ENCODE results near the gene FLRT2. TPM values are rescaled to one million over a fixed set of nuclear protein-coding genes. Genes with fewer than 3 reads are reported as not detected.

Gene FLRT2
- total RNA-seq, 4 donors from 2014 or later = 2.1 to 72.4 (median 9.6) TPM

DNA sequence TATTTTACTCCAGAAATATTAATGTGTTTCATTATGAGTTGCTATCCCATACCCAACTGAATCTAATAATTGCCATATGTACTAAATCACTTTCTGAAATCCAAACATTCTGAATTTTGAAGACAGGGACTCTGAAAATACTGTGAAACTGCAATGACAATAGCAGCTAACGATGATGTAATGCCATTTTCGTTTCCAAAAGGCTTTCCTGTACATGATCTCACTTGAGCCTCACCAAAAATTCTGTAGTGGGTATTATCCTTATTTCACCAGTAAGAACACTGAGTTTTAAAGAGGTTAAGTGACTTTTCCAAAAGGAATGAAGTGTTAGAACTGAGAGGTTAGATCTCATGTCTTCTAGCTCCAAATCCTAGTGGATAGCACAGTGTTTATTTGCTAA is 133.3 kb downstream of the FLRT2 start:
- H3K4me3 ChIP-seq = no peak overlapping the region
- no peaks in the 10 kb centered on the region for H3K36me3 ChIP-seq
- H3K4me1 ChIP-seq = no peaks in the 10 kb centered on the region
- H3K27me3 ChIP-seq = no peaks in the 10 kb centered on the region
- TF ChIP-seq, protein P1, sequence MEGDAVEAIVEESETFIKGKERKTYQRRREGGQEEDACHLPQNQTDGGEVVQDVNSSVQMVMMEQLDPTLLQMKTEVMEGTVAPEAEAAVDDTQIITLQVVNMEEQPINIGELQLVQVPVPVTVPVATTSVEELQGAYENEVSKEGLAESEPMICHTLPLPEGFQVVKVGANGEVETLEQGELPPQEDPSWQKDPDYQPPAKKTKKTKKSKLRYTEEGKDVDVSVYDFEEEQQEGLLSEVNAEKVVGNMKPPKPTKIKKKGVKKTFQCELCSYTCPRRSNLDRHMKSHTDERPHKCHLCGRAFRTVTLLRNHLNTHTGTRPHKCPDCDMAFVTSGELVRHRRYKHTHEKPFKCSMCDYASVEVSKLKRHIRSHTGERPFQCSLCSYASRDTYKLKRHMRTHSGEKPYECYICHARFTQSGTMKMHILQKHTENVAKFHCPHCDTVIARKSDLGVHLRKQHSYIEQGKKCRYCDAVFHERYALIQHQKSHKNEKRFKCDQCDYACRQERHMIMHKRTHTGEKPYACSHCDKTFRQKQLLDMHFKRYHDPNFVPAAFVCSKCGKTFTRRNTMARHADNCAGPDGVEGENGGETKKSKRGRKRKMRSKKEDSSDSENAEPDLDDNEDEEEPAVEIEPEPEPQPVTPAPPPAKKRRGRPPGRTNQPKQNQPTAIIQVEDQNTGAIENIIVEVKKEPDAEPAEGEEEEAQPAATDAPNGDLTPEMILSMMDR (IDR thresholded peaks at IDR 0.05) = no peak
- TF ChIP-seq POLR2A (IDR thresholded peaks at IDR 0.05) = no peak
- H3K9me3 ChIP-seq = no peaks in the 10 kb centered on the region
- no peak overlapping the region for H3K27ac ChIP-seq
- no peak for DNase-seq
- intact Hi-C loops (cut with DNase I; ENCODE audit: low total_unique reads) = no loop called here

- no peaks in the 10 kb centered on the region for H3K36me3 ChIP-seq
- no peaks in the 10 kb centered on the region for H3K27me3 ChIP-seq
- no peak overlapping the region for H3K4me3 ChIP-seq
- no peak overlapping the region for H3K27ac ChIP-seq
- H3K9me3 ChIP-seq = no peaks in the 10 kb centered on the region
- intact Hi-C loops (cut with DNase I; ENCODE audit: low total_unique reads) = no loop called here
- DNase-seq = no peak
- TF ChIP-seq, protein P1 (IDR thresholded peaks at IDR 0.05) = no peak
- TF ChIP-seq POLR2A (IDR thresholded peaks at IDR 0.05) = no peak
- H3K4me1 ChIP-seq = no peaks in the 10 kb centered on the region
Measured at GRCh38 chr14:85663667-85664066, 133.7 kb downstream of the FLRT2 start.

DNA sequence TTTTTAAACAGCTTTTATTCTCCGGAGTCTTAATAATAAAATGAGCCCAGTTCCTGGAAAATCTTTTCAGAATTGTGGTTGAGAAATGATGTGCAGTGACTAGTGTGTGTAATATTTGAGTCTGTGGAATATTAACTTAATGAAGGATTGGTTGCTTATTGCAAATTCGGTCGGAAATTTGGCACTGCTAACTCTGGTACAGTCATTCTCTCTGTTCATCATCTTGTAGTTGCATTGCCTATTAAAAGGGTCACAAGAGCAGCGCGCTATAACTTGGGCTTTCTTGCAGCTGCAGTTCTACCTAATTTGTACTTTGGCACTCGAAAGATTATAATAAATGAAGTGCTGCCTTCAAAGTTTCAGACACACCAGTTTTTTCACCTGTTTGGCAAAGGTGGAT is 146.0 kb downstream of the FLRT2 start:
- TF ChIP-seq POLR2A (IDR thresholded peaks at IDR 0.05) = no peak
- TF ChIP-seq, protein P1 (IDR thresholded peaks at IDR 0.05) = no peak
- intact Hi-C loops (cut with DNase I; ENCODE audit: low total_unique reads) = no loop called here

GRCh38 chr14:85686908-85687307 is 157.0 kb downstream of the FLRT2 start:
- Histone ChIP-seq H3K27me3 (no peaks in the 10 kb centered on the region), H3K36me3 (no peaks in the 10 kb centered on the region), H3K27ac (no peak overlapping the region), H3K4me1 (no peaks in the 10 kb centered on the region), H3K9me3 (no peaks in the 10 kb centered on the region), H3K4me3 (no peak overlapping the region)
- no peak for DNase-seq
- TF ChIP-seq POLR2A (IDR thresholded peaks at IDR 0.05) = no peak
- TF ChIP-seq, protein P1 (IDR thresholded peaks at IDR 0.05) = no peak
- intact Hi-C loops (cut with DNase I; ENCODE audit: low total_unique reads) = no loop called here

More for the DNA sequence above, 146.0 kb downstream of the FLRT2 start:
- Histone ChIP-seq H3K36me3 (no peaks in the 10 kb centered on the region), H3K4me1 (no peaks in the 10 kb centered on the region), H3K27ac (no peak overlapping the region), H3K27me3 (no peaks in the 10 kb centered on the region), H3K4me3 (no peak overlapping the region), H3K9me3 (no peaks in the 10 kb centered on the region)
- no peak for DNase-seq

GRCh38 chr14:85687456-85687855 is 157.5 kb downstream of the FLRT2 start:
- TF ChIP-seq POLR2A (IDR thresholded peaks at IDR 0.05) = no peak
- TF ChIP-seq, protein P1 (IDR thresholded peaks at IDR 0.05) = no peak
- H3K27ac ChIP-seq = no peak overlapping the region
- DNase-seq = no peak
- H3K4me1 ChIP-seq = no peaks in the 10 kb centered on the region
- intact Hi-C loops (cut with DNase I; ENCODE audit: low total_unique reads) = no loop called here
- H3K36me3 ChIP-seq = no peaks in the 10 kb centered on the region
- H3K27me3 ChIP-seq = no peaks in the 10 kb centered on the region
- H3K9me3 ChIP-seq = no peaks in the 10 kb centered on the region
- no peak overlapping the region for H3K4me3 ChIP-seq
